Mucosa of descending colon (tissue), 3 donors: ENCODE results near the gene MEMO1. TPM values are rescaled to one million over a fixed set of nuclear protein-coding genes. Genes with fewer than 3 reads are reported as not detected.
"Not testable (repeated sequence)": the region's sequence is repeated elsewhere in the genome, so short reads cannot be mapped to it uniquely, and the experiment has no call there.

Source experiments
- ATAC-seq: fragments of 200-7000 bp; cut with Tn5 transposase; one replicate; pipeline ENCODE4 v1.9.1; 2020; ENCODE audit warnings: mild to moderate bottlenecking, moderate library complexity
- DNase-seq, 3 donors: peaks; one replicate each; pipeline ENCODE4 v3.0.0-alpha.2; 2020
- H3K36me3 ChIP-seq: fragments of 200-600 bp; one replicate; pipeline ENCODE4 v1.8.0; 2021; ENCODE audit warnings: low read depth, mild to moderate bottlenecking
- H3K4me1 ChIP-seq: fragments of 200-600 bp; one replicate; pipeline ENCODE4 v1.8.0; 2021; ENCODE audit warnings: low read depth, mild to moderate bottlenecking
- H3K4me3 ChIP-seq: fragments of 200-600 bp; one replicate; pipeline ENCODE4 v1.8.0; 2021; ENCODE audit warnings: mild to moderate bottlenecking
- H3K9me3 ChIP-seq: fragments of 200-600 bp; one replicate; pipeline ENCODE4 v1.8.0; 2021; ENCODE audit warnings: mild to moderate bottlenecking
- intact Hi-C, 2 donors: fragments of 100-400 bp; cut with DNase I in 1 of 2; cut with micrococcal nuclease in 1 of 2; formaldehyde crosslinking; loops; one replicate each; pipeline versions ENCODE4 v1.11.0 to v1.11.1; 2022; cut with DNase I, micrococcal nuclease
- total RNA-seq, 3 donors: library from RNA; stranded (reverse); fragmentation: NEBNext Ultra II Directional in 2 of 3; extraction: Animal tissue kit (Norgen Biotek cat#: 25700) in 2 of 3; gene quantifications; one replicate each; pipeline versions ENCODE4 v1.2.1 to v1.2.4, GENCODE V29; 2021 to 2023
- TF ChIP-seq, protein P1 (sequence below): fragments of 200-600 bp; IDR thresholded peaks from one replicate; pipeline ENCODE4 v1.8.0; 2022; ENCODE audit warnings: antibody characterized with exemption, mild to moderate bottlenecking
- donor health status: DM: no; HTN: no; CAD: no; lungs with moderate emphysema.
- donor health status: DM: no; HTN: no; CAD: no.
- donor health status: DM: no; HTN: yes; CAD: no.

MEMO1 gene
- total RNA-seq, 3 donors from 2014 or later = 28.6 to 46.4 (median 29.2) TPM

DNA sequence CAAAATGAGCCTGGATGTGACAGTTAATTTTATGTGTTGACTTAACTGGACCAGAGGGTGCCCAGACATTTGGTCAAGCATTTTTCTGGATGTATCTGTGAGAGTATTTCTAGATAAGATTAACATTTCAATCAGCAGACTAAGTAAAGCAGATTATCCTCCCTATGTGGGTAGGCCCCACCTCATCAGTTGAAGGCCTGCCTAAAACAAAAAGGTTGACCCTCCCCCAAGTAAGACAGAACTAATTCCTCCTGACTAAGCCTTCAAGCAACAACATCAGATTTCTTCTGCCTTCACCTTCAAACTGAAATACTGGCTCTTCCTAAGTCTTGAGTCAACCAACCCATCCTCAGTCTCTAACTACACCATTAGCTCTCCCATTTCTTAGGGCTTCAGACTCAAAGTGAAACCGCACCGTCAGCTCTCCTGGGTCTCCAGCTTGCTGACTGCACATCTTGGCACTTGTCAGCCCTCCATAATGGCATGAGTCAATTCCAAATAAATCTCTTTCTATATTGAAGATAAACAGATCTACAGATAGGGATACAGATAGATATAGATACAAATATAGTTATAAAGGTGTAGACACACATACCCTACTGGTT, 47.9 kb downstream of the MEMO1 start:
- intact Hi-C loops = no loop called here
- ATAC-seq = no peak
- Histone ChIP-seq H3K9me3 (no peaks in the 10 kb centered on the region), H3K4me3 (no peak overlapping the region), H3K4me1 (no peaks in the 10 kb centered on the region), H3K36me3 (no peaks in the 10 kb centered on the region)
- TF ChIP-seq, protein P1, sequence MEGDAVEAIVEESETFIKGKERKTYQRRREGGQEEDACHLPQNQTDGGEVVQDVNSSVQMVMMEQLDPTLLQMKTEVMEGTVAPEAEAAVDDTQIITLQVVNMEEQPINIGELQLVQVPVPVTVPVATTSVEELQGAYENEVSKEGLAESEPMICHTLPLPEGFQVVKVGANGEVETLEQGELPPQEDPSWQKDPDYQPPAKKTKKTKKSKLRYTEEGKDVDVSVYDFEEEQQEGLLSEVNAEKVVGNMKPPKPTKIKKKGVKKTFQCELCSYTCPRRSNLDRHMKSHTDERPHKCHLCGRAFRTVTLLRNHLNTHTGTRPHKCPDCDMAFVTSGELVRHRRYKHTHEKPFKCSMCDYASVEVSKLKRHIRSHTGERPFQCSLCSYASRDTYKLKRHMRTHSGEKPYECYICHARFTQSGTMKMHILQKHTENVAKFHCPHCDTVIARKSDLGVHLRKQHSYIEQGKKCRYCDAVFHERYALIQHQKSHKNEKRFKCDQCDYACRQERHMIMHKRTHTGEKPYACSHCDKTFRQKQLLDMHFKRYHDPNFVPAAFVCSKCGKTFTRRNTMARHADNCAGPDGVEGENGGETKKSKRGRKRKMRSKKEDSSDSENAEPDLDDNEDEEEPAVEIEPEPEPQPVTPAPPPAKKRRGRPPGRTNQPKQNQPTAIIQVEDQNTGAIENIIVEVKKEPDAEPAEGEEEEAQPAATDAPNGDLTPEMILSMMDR = no peak
- DNase-seq = peak in 1 of 3 donors; percentile 32

GRCh38 chr2:31958140-31958717, 52.6 kb downstream of the MEMO1 start:
- intact Hi-C loops = no loop called here
- no peak for ATAC-seq
- TF ChIP-seq, protein P1 = no peak
- DNase-seq = no peak
- no peaks in the 10 kb centered on the region for H3K4me1 ChIP-seq
- no peaks in the 10 kb centered on the region for H3K9me3 ChIP-seq
- H3K36me3 ChIP-seq = no peaks in the 10 kb centered on the region
- no peak overlapping the region for H3K4me3 ChIP-seq

GRCh38 chr2:31957354-31958139, 53.3 kb downstream of the MEMO1 start:
- DNase-seq = no peak
- TF ChIP-seq, protein P1 = no peak
- intact Hi-C loops = no loop called here

GRCh38 chr2:31956934-31957333, 53.9 kb downstream of the MEMO1 start:
- H3K36me3 ChIP-seq, H3K9me3 ChIP-seq, intact Hi-C loops, ATAC-seq, H3K4me1 ChIP-seq, H3K4me3 ChIP-seq, DNase-seq: not testable (repeated sequence)

More at GRCh38 chr2:31957354-31958139, 53.3 kb downstream of the MEMO1 start:
- no peaks in the 10 kb centered on the region for H3K9me3 ChIP-seq
- H3K4me1 ChIP-seq = no peaks in the 10 kb centered on the region
- no peak overlapping the region for H3K4me3 ChIP-seq
- no peaks in the 10 kb centered on the region for H3K36me3 ChIP-seq
- ATAC-seq = no peak

GRCh38 chr2:31956312-31956711, 54.5 kb downstream of the MEMO1 start:
- Histone ChIP-seq H3K4me1 (no peaks in the 10 kb centered on the region), H3K9me3 (no peaks in the 10 kb centered on the region)

GRCh38 chr2:31953095-31953494, 57.7 kb downstream of the MEMO1 start:
- H3K4me3 ChIP-seq, DNase-seq, H3K4me1 ChIP-seq, H3K36me3 ChIP-seq, ATAC-seq, intact Hi-C loops, H3K9me3 ChIP-seq: not testable (repeated sequence)

More at GRCh38 chr2:31956312-31956711, 54.5 kb downstream of the MEMO1 start:
- no peak overlapping the region for H3K4me3 ChIP-seq
- ATAC-seq (no peak), DNase-seq (no peak)
- TF ChIP-seq, protein P1 = no peak
- no peaks in the 10 kb centered on the region for H3K36me3 ChIP-seq
- intact Hi-C loops = no loop called here
